Stimulated activated CD8-positive, alpha-beta memory T cell treated with anti-CD3 and anti-CD28 coated beads, Interleukin-7, amount 100 ng/mL, for 24 hours (primary cell): ENCODE results near the gene BAZ1B.
"Not testable (repeated sequence)": the region's sequence is repeated elsewhere in the genome, so short reads cannot be mapped to it uniquely, and the experiment has no call there.

Experiments
- DNase-seq: peaks from one replicate; pipeline ENCODE4 v3.0.0-alpha.2; 2020; ENCODE audit warnings: low read depth

Gene BAZ1B

GRCh38 chr7:73541722-73542121, 19.6 kb upstream of the BAZ1B start:
- no peak for DNase-seq

GRCh38 chr7:73539709-73540108, 17.6 kb upstream of the BAZ1B start:
- no peak for DNase-seq

GRCh38 chr7:73538510-73538909, 16.4 kb upstream of the BAZ1B start:
- DNase-seq = not testable (repeated sequence)

DNA sequence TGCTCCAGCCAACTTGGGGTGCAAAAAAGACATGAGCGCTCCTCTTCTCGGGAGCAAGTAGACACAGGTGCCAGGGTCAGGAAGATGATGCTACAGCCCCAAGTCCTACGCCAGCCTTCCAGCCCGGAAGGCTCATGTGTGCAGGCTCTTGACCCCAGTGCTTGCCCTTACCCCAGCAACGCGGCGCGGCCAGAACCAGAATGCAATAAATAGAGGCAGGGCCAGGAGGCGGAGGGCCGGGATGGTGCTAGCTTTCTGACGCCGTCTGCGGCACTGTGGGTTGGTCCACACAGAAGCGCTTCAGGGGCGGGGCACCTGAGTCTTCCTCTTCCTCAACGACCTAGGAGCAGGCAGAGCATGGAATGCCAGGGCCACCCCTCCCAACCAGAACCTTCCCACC, 15.0 kb upstream of the BAZ1B start:
- DNase-seq = no peak

- no peak for DNase-seq
Measured at GRCh38 chr7:73536479-73536878, 14.4 kb upstream of the BAZ1B start.

- DNase-seq = not testable (repeated sequence)
Measured at GRCh38 chr7:73535918-73536317, 13.8 kb upstream of the BAZ1B start.

DNA sequence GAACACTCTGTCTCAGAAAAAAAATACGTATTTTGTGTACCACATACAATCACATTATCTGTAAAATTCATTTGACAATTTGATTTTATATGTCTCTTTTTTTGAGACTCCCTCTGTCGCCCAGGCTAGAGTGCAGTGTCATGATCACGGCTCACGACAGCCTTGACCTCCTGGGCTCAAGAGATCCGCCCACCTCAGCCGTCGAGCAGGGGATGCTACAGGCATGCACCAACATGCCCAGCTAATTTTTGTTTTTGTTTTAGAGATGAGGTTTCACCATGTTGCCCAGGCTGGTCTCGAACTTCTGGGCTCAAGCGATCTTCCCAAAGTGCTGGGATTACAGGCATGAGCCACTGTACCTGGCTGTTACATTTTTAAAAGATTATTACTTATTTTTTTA, 11.6 kb upstream of the BAZ1B start:
- DNase-seq = no peak

- DNase-seq = no peak
Measured at GRCh38 chr7:73532224-73532623, 10.1 kb upstream of the BAZ1B start.

DNA sequence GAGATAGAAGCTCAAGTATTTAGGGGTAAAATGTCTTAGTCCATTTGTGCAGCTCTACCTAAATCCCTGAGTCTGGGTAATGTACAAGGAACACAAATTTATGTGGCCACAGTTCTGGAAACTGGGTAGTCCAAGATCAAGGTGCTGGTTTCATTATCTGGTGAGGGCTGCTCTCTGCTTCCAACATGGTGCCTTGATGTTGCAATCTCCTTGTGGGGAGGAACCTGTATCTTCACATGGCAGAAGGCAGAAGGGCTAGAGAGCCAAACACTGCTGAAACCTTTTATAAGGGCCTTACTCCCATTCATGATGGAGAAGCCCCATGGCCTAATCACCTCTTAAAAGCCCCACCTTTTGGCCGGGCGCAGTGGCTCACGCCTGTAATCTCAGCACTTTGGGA, 8.7 kb upstream of the BAZ1B start:
- DNase-seq = no peak

GRCh38 chr7:73526896-73527821, 5.1 kb upstream of the BAZ1B start:
- no peak for DNase-seq

DNA sequence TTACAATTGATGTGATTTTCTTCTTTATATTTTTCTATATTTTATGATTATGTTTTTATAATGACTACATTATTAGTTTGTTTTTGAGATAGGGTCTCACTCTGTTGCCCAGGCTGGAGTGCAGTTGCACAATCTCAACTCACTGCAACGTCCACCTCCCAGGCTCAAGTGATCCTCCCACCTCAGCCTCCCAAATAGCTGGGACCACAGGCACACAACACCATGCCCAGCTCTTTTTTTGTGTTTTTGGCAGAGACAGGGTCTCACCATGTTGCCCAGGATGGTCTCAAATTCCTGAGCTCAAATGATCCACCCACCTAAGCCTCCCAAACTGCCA, 4.0 kb upstream of the BAZ1B start:
- DNase-seq = not testable (repeated sequence)

DNA sequence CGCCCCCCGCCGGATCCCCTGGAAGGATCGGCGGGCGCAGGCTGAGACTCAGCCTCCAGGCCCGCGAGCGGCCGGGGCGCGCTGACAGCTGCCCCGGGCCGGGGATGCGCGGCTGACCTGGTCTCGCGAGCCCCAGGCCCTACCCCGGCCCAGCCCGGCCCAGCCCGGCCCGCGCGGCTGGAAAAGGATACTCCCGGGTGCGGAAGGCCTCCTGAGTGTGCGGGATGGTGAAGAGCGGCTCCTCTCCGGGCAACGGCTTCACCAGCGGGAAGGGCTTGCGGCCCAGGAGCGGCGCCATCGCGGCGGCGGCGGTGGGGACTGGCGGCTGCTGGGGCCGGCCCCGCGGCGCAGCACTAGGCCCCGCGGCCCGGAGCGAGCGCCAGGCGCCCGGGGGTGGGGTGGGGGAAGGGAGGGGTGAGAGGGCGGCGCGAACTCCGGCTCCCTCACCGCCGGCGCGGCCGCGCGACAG, 423 bp downstream of the BAZ1B start:
- DNase-seq = no peak

DNA sequence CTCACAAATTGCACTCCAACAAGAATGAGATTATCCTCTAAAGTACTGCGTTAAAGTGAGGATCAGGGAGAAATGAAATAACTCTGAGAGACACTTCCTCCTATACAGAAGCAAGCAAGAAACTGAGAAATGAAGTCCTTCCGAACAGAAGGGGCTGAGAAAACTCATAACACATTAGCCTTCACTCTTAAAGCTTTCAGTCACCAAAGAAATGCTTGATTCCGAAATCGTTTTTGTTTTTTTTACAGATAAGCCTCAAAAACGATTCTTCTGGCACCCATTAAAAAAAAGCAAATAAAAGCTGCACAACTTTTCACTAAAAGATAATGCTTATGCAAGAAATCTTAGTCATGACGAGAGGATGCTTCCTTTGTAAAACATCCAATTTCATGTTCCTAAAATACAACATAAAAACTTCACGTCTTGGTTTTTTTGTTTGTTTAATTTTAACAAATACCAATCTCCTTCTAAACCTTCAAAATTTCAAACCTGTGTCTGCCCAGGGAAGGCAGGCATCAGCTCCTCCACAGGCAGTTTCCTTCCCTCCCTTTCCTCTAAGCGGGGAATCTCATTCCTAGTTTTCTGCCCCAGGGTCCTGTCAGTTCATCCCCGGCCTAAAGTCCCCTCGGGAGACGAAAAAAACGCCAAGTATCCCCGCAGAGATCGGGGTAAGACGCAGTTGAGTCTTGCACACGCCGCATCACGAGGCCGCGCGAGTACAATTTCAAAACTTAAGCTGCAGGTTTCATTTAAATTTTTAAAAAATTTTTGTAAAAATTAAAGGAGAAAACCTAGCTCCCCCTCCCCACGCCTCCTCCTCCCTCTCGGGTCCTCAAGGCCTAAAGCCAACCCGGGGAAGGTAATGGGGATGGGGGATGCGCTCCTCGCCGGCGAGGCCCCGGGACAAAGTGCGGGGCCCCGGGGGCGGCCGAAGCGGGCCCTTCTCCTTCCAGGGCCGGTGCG, 1.1 kb downstream of the BAZ1B start:
- no peak for DNase-seq

- DNase-seq = no peak
Measured at GRCh38 chr7:73519867-73520672, 2.0 kb downstream of the BAZ1B start.

DNA sequence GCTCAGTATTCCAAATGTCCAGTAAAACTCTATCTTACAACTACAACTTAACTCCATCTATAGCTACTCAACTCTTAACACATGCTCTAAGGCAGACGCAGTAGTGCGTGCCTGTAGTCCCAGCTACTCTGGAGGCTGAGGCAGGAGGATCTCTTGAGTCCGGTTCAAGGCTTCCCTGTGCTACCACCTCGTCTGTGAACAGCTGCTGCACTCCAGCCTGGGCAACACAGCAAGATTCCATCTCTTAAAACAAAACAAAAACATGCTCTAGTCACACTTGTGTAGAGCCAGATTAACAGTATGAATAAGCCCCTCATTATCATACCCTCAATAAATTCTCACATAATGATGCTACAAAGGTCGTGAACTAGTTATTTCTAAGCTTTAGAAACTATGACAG, 3.6 kb downstream of the BAZ1B start:
- DNase-seq = no peak

GRCh38 chr7:73517241-73517995, 4.7 kb downstream of the BAZ1B start:
- DNase-seq = no peak

DNA sequence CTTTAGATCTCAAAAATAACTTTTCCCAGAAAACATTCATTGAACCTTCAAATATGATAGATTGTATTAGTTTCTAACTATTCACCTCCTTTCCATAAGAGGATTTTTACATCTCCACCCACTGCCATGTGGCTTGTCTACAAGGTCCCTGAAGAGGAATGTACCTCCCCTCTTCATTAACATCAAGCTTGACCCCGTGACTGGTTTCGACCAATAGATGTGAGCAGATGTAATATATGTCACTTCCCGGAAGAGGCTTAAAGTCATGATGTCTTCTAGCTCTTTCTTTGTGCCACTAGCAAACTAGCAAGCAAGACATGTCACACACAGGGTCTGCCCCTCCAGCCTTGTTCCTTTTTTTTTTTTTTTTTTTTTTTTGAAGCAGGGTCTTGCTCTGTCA, 6.9 kb downstream of the BAZ1B start:
- DNase-seq = no peak

DNA sequence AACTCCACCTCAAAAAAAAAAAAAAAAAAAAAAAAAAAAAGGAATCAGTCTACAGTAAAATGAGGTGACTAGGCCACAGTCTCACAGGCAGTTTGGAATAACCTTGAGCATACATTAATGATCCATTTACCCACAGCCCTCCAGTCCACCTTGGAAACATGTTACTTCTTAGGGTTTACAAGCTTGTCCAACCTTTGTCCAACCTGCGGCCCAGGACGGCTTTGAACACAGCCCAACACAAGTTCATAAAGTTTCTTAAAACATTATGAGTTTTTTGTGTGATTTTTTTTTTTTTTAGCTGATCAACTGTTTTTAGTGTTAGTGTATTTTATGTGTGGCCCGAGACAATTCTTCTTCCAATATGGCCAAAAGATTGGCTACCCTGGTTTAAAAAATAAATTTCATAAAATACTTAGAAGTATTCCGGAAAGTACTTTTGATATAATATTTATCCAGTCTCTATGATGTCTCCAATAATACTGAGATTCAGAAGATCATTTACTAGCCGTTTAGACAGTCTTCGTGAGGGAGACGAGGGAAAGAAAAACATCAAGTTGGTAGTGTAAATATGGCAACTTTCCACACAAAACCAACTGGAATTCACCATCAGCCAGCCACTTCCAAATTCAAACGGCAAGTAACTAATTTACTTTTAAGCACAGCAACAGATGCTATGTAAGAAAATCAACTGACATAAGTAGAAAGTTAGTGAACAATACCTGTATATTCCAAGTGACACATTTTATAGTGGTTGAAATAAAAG, 9.9 kb downstream of the BAZ1B start:
- DNase-seq = no peak

- no peak for DNase-seq
Measured at GRCh38 chr7:73509463-73509862, 12.6 kb downstream of the BAZ1B start.

DNA sequence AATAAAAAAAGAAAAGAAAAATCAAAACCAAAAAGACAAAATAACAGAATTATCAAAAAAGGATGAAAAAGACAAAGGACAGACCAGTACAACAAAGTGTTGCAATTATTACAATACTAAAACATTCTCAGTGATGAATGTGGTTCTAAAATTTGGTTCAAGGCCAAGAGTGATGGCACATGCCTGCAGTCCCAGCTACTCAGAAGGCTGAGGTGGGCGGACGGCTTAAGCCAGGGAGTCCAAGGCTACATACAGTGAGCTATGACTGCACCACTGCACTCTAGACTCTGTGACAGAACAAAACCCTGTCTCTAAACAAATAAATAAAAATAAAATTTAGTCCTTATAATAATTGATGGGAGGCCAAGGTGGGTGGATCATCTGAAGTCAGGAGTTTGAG, 14.5 kb downstream of the BAZ1B start:
- DNase-seq = no peak

- no peak for DNase-seq
Measured at GRCh38 chr7:73504920-73505319, 17.2 kb downstream of the BAZ1B start.
